GM13976 (cell line): Measurements from ENCODE around the gene CNPY1.

ENCODE experiments used
- DNase-seq: peaks from one replicate; pipeline ENCODE4 v3.0.0; 2012; ENCODE audit warnings: low spot score
- CTCF ChIP-seq: IDR thresholded peaks from 2 replicates; pipeline ENCODE4 v1.5.1; 2012; ENCODE audit warnings: borderline replicate concordance, mild to moderate bottlenecking; ENCODE audit not compliant: insufficient read depth; ENCODE audit errors: extremely low read depth, missing control alignments, control extremely low read depth
- in situ Hi-C: fragments of 300-500 bp; cut with MboI; formaldehyde crosslinking; loops from one replicate; pipeline ENCODE4 v1.12.0; 2022; ENCODE audit warnings: low sequenced_read_pairs, mixed read lengths, inconsistent platforms; ENCODE audit not compliant: unreplicated experiment

Gene CNPY1

DNA sequence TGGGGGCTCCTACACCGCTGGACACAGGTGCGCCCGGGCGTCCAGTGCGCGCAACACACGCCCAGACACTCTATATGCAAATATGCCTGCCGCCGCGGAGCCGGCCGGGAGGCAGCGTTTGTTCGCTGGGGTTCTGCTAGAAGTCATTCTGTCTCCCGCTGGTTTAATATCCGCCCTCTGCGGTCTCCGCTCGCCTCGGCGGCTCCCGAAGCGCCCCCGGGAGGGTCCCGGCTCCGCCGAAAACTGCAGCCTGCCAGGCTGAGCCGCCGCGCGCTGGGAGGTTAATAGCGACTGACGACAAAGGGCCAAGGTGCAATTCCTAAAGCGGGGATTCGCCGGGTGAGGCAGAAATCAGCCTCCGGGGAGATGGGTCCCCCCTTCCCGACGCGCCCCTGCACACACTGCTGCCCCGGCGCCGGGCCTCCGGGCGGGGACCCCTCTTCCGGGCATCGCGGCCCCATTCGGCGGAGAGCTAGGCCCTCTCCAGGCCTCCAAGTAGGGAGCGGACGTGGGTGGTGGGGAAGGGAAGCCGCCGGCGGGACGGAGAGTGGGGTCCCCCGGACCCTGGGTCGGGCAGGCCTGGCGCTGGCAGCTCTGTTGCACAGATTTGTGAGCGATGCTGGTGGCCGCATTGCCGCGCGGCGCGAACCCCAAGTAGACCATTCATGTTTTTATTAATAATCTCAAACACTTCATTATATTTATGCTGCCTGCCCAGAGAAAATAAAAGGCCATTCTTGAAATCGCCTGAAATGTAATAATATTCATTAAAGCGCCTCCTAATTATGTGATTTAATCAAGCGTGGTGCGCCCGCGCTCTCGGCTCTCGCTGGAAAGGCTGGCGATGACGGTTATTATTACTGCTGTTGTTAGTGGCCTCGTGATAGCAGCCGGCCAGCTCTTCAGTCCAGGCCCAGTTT, 79.3 kb downstream of the CNPY1 start:
- no peak for TF ChIP-seq CTCF
- in situ Hi-C loops = no loop called here
- peak; percentile 58 for DNase-seq

DNA sequence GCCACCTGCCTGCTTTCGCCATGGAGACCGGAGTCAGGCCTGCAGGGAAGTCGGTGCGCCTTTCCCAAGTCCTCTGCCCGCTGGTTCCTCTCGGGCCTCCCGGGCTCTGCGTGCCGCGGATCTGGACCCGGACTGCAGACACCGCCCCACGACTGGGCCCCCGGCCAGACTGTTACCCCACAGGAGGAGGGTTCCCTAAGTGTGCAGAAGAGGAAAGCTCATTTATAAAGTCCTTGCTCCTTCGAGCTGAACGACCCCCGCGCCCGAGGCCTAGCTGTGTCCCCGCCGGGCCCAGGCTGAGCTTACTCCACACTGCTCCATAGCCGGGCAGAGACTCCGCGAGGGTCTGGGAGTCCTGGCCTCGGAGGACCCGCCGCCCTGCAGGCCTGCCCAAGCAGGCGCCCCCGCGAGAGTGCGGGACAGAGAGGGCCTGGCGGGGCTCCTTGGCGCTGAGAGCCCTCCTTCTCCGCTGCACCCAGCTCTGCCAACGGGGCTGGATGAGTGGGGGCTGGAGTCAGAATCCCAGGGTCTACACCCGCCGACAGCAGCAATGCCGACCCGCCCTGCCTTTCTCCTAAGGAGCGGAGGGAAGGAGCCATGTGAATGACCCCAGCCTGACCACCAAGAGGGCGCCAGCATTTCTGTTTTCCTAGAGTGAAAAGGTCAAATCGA, 80.1 kb downstream of the CNPY1 start:
- DNase-seq = peak; percentile 38
- in situ Hi-C loops = no loop called here
- no peak for TF ChIP-seq CTCF

- DNase-seq = no peak
- in situ Hi-C loops = no loop called here
- TF ChIP-seq CTCF = no peak
These were observed 80.6 kb downstream of the CNPY1 start for GRCh38 chr7:155465761-155466141.

DNA sequence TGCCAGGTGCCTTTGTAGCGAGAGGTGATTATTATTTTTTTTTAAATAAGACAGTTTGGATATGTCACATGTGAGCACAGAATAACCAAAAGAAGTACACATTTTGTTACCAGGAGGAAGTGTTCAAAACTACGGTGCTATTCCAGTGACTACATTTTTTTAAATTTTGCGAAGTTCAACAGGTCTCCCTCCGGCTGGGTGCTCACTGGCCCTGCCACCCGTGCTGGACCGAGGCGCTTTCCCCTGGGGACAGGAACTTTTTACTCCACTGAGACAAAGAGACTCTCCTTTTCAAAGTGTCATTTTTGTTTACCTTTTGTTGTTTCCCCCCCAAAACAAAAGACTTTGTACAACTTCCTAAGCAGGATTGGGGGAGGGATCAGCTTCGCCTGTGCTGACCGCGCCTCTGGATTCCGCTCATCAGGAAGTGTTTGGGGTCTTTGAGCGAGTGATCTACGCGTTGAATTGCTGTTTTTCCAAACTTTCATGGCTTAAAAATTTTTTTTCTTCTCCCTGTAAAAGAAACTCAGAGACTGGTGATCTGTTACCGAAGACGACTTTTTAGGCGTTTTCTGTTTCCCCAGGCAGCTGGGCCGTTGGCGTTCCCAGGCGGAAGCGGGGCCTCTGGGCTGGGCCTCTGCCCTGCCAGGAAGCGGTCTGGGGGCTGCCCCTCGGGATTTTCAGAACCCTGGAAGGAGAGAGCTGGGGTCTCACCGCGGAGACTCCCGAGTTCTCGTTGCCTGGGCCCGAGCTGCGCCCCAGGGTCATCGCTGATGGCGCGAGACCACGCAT, 81.2 kb downstream of the CNPY1 start:
- in situ Hi-C loops = no loop called here
- peak; percentile 37 for DNase-seq
- no peak for TF ChIP-seq CTCF

DNA sequence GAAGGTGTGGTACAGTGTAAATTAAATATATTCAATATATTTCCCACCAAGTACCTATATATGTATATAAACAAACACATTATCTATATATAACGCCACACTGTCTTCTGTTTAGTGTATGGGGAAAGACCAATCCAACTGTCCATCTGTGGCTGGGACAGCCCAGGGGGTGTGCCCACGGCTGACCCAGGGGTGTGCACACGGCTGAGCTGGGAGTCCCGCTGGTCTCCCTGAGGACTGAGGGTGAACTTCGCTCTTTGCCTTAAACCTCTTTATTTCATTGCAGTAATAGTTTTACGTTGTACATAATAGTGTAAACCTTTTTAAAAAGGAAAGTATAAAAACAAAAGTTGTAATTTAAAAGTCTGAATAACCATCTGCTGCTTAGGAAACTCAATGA, 82.2 kb downstream of the CNPY1 start:
- peak; percentile 26 for DNase-seq
- TF ChIP-seq CTCF = no peak
- in situ Hi-C loops = no loop called here

- no peak for TF ChIP-seq CTCF
- peak; percentile 23 for DNase-seq
- in situ Hi-C loops = no loop called here
These were observed 83.1 kb downstream of the CNPY1 start for GRCh38 chr7:155463114-155463811.
